Renal cortical epithelial cell (primary cell): ENCODE results near the gene CLEC2L. TPM values are rescaled to one million over a fixed set of nuclear protein-coding genes. Genes with fewer than 3 reads are reported as not detected.
A peak's percentile ranks its signal among the peaks of the same experiment; 100 is the strongest.

Experiments
- DNase-seq: peaks from one replicate; pipeline ENCODE4 v3.0.0-alpha.2; 2011; ENCODE audit warnings: low read depth
- total RNA-seq: library from RNA; depleted of rRNA; stranded (reverse); fragments of >200 nt; gene quantifications from 2 replicates; pipeline ENCODE4 v1.2.3, GENCODE V29; 2014

The CLEC2L gene
- total RNA-seq, 1 donor from 2014 or later: not detected

GRCh38 chr7:139575338-139575680 lies 51.8 kb downstream of the CLEC2L start:
- no peak for DNase-seq

DNA sequence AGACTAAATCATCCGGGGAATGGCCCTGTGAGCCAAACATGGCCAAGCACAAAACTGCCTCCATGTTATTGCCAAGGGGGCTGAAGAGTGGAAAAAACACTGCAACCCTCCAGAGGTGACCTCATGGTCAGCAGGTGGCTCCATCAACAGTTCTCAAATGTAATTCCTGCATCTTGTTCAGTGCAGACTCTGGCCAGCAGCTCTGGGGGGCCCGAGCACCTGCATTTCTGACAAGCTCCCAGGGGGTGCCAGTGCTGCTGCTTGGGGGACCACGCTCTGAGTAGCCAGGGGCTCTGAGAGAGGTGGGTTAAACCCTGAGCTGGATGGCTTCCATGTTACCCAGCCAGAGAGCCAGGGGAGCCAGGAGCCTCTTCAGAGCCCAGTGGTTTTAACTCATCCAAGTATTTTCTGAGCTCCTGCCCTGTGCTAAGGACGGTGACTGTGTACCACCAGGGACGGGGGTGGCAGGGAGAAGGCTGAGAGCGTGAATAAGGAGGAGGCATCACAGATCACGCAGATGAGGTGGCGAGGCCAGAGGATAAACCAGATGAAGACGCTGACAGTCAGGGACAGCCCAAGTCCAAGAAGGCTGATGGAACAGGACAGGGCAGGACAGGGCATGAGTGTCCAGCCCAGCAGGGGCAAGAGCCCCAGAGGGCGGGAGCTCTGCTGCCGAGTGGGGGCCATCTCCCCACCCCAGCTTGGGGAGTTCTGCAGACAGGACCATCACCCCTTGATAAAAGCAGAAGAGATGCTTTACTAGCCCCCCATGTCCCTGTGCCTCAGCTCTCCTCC lies 52.9 kb downstream of the CLEC2L start:
- DNase-seq: no peak

DNA sequence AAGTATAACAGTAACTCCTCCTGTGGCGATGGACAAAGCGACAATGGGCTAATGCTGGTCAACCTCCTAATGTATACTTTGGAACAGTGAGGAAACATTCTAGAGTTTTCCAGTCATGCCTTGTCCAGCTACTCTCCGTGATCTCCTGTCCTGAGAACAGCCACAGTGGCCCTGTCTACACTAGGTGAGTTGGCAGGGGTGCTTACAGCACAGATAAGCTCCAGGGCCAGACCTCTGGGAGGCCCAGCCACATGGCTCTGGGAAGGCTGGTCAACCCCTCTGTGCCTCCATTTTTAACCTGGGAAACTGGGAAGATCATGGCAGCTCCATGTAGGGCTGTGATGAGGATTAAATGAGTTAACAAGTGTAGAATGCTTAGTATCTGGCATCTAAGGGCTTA lies 57.0 kb downstream of the CLEC2L start:
- no peak for DNase-seq

DNA sequence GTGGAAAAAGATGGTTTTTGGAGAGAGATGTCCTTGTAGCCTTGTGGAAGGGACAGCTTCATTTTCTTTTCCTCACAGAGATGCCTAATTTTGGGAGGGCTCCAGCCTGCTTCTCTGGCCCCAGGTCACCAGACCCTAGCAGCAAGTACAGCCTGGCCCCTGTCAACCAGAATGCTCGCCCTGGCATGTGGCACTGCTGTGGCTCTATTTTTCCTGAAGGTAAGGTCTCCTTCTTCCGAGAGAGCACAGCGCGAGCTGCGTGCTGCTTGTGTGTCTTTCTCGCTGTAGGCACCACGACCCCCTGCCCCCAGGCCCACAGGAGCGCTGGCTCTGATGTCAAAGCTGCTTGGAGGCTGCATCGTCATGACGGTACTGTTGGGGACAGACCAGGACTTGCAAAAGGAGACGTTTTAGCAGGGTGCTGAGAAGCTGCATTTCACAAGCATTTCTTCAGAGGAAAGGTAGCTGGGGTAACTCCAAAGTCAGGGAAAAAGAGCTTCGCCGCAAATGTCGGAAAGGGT lies 58.7 kb downstream of the CLEC2L start:
- no peak for DNase-seq

DNA sequence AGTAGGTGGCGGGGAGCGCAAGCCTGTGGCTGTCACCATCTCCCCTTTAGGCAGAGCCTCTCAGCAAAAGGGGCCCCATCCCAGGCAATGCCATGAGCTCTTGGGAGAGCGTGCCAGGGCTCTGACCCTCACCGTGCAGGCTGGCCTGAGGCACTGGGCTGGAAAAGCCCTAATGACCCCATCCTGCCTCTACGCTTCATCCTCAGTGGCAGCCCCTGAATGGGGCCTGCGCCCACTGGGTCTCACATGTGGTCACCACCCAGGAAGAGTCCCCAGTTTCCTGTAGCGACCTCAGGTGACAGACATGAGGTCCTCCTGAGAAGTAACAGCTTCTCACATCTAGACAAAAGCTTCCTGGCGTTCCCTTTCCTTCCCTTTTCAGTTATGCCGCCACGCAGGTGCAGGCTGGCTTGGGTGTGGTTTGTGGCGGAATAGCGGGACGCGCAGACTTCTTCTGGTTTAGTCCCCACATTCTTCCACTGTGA lies 59.2 kb downstream of the CLEC2L start:
- DNase-seq: no peak

GRCh38 chr7:139583826-139584553 lies 60.5 kb downstream of the CLEC2L start:
- no peak for DNase-seq

DNA sequence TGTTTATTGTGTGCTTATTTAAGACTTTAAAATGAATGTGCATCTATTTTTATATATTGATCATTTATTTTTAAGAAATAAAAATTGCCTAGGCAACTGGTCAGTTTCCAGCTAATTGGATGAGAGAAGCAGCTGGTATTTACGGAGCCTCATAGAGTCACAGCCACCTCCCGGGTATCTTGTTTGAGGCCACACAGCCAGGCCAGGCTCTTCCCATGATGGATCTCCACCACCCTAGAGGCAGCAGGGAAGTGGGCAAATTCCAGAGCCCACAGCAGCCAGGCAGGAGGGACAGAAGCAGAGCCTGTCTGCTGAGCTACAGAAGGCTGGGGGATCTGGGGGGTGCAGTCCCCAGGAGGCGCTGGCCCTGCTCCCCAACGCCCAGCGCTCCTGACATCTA lies 61.6 kb downstream of the CLEC2L start:
- no peak for DNase-seq

DNA sequence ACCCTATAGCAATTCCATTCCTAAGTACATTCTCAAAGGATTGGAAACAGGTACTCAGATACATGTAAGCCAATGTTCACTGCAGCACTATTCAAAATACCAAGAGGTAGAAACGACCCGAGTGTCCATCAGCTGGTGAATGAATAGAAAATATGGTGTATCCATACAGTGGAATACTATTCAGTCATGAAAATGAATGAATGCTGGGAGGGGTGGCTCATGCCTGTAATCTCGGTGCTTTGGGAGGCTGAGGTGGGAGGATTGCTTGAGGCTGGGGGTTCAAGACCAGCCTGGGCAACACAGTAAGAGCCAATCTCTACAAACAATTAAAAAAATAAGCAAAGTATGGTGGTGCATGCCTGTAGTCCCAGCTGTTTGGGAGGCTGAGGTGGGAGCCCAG lies 62.8 kb downstream of the CLEC2L start:
- no peak for DNase-seq

GRCh38 chr7:139587535-139587934 lies 64.0 kb downstream of the CLEC2L start:
- DNase-seq: no peak

DNA sequence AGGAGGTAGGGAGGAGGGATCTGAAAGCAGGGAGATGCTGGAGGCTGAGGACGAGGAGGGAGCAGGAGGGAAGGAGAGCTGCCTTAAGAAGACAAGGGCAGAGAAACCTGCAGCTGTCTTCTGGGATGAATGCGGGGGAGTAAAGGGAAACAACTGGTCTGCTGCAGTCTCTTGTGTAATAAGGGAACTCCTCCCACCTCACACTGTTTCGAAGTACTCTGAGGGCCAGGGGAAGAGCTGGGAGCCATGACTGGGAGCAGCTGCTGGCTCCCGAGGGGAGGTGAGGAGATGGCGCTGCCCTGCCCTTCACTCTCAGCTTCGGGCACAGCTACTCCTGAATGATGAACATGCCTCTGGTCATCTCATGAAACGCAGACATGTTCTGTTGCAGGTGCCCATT lies 65.1 kb downstream of the CLEC2L start:
- DNase-seq: peak; percentile 35

DNA sequence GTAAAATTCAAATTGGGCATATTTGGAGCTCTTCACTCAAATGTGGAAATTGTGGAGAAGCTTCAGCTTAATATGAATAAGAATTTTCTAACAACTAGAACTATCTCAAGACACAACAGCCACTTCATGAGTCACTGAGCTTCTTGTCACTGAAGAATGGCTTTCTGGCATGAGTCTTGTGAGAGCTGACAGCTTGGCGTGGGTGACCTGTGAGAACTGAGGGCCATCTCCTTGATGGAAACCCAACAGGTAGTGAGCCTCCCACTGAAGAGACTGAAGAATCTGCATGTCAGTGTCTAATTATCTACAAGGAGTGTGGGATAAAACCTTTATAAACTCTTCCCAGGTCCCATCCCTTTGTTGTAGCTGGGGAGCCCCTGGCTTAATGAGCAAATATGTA lies 66.0 kb downstream of the CLEC2L start:
- no peak for DNase-seq

DNA sequence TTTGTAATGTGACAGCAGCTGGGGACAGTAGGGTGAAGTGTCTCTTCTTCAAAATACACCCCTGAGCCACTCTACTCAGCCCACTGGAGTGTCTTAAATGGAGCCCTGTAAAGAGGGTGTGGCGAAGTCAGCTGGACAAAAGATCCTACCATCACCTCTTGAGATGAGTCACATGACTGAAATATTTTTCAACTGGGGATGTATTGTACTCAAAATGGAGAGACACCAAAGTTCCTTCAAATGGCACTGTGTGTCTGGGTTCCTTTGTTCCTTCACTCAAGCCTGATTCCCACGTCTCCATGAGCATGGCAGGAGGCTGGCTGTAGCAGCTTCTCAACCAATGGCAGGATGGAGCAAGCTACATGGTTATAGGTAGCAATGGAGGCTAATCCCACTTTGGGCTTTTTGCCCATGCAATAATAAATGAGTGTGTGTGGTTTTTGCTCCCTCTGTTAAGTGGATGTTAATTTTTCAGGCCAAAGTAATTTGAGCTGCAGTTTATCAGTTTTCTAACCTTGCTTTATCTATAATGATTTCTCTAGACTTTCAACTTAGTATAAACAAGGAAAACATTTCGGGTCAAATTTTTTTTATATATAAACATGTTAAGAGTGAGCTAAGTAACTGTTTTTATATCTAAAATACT lies 68.2 kb downstream of the CLEC2L start:
- DNase-seq: no peak

- DNase-seq: no peak
Observed at GRCh38 chr7:139592801-139593461, 69.4 kb downstream of the CLEC2L start.

GRCh38 chr7:139594090-139594489 lies 70.6 kb downstream of the CLEC2L start:
- DNase-seq: no peak

Other genes starting within 250 kb of the CLEC2L start
- 2.2 and 8.7 TPM in 2 replicates for gene FMC1, start 182.3 kb upstream of the CLEC2L start, total RNA-seq
- gene LUC7L2, start 163.8 kb upstream of the CLEC2L start, total RNA-seq: 31.4 and 81.0 TPM in 2 replicates
- gene KLRG2, start 40.0 kb upstream of the CLEC2L start, total RNA-seq: 15.8 and 33.8 TPM in 2 replicates